Hematopoietic multipotent progenitor cell treated with erythropoietin and hydrocortisone succinate and interleukin-3 and kit ligand, for 15 days (in vitro differentiated cells): Measurements from ENCODE around the gene ABCA7.
A peak's percentile ranks its signal among the peaks of the same experiment; 100 is the strongest.
"Not testable (repeated sequence)": the region's sequence is repeated elsewhere in the genome, so short reads cannot be mapped to it uniquely, and the experiment has no call there.

Experiments used
- DNase-seq: peaks from one replicate; pipeline ENCODE4 v3.0.0-alpha.2; 2015; ENCODE audit warnings: low spot score

ABCA7 gene

DNA sequence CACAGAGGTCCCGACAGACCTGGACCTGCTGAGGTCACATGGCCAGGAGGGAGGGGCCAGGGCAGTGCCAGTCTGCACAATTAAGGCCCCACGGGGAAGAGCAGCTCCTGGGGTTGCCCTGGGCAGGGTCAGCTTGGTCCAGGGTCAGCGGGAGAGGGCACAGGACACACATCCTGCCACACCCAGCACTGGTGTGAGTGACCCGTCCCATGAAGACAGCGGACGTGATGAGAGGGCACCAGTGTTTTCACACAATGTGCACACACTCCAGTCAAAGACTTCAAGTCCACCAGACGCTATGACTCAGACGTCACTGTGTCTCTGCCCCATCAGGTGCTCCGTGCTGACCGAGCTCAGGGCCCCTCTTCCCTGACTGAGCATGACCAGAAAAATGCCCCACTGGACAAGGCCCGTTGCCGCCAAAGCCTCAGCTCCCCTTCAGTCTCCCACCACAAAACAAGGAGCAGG lies 23.2 kb upstream of the ABCA7 start:
- DNase-seq = no peak

DNA sequence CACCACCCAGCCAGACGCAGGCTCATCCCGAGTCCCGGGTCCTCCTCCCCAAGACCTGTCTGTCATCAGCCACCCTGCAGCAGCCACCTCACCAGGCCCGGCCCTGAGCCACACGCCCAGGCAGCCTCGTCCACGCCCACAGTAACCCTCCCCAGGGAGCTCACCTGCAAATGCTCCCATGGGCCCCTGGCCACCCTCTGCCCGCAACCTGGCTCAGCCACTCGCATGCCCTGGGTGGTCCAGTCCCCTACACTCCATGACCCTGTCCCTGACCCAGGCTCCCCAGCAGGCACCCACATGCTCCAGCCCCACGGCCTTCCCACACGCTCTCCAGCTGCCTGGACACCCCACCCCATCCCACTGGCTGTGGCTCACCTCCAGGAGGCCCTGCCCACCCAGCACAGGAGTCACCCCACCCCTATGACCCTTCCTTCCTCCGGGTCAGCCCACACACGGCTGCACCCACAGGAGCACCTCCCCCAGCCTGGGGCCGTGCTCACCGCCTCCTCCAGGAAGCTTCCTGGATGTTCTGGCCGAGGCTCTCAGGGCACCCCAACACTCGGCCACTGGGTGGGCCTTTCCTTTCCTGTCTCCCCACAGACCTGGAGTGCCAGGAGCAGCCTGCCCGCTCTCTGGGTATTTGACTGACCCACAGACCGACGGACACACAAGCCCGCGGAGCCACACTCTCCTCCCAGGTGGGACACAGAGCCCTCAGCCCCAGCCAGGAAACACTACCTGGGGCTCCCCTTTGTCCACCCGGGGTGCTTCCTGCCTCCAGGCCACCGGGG lies 22.6 kb upstream of the ABCA7 start:
- no peak for DNase-seq

DNA sequence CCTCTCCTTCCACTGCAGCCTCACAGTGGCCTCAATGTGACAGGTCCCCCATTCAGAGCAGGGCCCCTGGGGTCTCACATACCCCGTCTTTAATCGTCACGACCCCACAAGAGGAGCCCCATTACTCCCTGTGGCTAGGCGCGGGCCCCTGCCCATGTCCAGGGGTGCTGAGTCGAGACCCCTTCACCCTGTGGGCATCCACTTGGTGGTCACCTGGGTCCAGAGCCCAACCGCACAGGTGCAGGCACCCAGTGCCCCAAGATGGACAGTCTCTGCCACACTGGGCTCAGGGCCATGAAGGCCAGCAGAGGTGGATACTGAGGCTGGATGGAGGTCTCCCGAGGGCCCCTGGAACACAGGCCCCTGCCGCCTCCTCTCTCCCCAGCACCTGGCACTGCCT lies 22.0 kb upstream of the ABCA7 start:
- no peak for DNase-seq

DNA sequence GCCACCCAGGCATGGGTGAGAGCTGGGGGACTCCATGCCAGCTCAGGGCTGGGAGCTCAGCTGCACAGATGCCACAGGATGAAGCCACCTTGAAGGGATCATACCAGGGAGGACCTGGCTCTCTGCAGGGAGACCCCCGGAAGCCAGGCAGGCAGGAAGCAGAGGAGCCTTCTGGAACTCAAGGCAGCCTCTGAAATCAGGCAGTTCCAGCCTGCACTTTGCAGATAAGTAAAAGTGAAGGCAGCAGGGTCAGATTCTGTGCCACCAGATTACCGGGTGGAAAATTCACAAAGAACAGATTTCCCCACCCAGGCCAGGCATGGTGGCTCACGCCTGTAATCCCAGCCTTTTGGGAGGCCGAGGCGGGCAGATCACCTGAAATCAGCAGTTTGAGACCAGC lies 21.5 kb upstream of the ABCA7 start:
- peak; percentile 44 for DNase-seq

DNA sequence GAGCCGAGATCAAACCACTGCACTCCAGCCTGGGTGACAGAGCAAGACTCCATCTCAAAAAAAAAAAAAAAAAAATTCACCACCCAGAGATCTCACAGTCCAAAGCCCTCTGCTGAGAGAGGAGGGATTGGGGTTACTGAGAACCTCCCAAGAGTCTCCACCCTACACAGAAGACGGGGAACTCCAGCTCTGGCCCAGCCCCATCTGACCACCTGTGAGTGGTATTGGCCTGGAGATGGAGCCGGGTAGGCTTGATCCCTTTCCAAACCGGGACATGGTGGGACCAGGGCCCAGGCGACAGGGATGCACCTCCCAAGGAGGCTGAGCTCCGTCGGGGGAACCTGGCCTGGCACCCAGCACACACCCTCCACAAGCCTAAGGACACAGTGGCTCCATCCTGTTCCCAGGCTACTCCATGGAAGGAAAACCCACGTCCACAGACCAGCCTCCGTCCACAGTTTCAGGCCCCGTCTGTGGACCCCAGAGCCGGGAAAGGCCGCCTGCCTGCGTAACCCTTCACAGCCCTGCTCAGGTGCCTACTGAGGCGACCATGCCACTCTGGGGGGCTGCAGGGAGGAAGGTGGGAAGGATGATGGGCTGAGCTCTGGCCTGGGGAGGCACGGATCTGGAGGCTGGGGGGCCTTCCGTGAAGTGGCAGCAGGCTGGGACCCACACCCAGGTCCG lies 20.8 kb upstream of the ABCA7 start:
- DNase-seq = no peak

DNA sequence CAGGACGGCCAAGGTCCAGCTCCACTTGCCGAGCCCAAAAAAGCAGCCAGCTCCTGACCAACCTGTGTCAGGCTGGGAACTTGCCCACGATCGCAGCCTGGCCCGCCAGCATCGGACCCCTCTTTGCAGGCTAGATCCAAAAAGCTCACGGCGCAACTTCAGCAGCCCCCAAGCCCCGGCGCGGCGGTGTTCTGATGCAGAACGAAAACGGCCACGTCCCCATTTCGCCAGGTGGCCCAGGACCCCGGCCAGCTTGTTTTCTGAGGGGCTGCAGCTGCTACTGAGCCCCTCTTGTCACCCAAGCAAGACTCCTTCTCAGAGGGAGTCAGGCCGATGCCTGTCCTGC lies 20.3 kb upstream of the ABCA7 start:
- no peak for DNase-seq

DNA sequence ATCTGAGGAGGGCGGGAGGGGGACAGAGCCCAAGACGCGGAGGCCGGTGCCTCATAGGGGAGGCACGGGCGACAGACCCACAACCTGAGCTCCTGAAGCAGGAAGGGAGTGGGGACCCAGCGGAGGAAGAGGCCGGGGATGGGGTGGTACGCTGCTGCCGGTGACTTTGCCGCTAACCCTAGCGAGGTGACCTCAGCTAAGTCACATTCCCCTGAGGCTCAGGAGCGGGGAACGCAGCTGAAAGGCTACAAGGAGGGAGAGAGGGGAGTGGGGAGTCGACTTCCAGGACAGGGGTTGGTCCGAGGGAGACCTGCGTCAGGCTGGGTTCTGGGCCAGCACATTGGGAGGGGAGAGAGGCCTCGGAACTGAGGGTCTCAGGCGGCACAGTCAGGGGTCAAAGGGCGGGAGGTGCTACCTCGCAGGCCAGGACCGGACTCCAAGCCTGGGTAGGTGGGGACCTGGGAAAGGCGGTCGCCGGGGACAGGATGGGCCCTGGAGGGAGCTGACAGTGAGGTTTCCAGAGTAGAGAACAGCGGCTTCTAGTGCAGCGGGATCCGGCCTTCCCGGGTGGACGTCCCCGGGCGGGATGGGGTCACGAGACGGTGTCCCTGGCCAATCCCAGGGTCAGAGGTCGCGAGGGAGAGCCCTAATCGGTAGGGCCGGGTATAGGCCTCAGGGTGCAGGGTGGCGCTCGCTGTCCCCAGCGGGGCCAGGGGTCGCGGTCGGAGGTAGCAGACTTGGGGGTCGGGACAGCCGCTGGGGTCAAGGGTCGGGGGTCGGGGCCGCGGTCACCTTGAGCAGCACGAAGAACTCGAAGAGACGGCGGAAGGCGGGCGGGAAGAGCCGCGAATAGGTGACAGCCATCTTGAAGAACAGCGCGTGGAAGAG lies 19.7 kb upstream of the ABCA7 start:
- no peak for DNase-seq

DNA sequence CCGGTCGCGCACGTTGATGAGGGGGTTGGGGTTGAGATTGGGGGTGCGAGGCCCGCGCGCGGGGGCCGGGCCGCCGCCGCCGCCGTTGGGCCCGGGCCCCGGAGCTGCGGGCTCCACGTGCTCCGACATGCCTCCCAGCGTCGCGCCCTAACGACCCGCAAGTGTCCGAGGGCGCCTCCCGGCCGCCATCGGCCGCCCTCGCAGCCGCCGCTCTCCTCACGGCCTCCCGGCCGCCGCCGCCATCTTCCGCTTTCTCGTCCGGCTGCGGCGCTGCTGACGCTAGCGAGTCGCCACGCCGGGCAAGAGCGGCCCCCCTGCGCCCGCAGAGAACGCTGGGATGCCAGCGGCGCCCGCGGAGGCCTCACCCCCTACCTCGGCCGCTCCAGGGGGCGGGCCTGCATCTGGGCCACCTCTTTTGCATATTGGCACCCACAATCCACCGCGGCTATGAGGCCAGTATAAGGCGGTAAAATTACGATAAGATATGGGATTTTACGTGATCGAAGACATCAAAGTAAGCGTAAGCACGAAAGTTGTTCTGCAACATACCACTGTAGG lies 19.0 kb upstream of the ABCA7 start, which contains the start of gene TMEM259:
TMEM259 (minus strand) TSS at position 256 of the 558 bp plus-strand sequence; CDS start at position 129, 127 bp downstream.
- peak; percentile 98 for DNase-seq

DNA sequence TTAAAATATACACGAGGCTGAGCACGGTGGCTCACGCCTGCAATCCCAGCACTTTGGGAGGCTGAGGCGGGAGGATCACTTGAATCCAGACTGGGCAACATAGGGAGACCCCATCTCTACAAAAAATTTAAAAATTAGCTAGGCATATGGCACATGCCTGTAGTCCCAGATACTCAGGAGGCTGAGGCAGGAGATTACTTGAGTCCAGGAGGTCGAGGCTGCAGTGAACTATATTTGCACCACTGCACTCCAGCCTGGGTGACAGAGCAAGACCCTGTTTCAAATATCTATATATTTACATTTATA lies 16.1 kb upstream of the ABCA7 start:
- not testable (repeated sequence) for DNase-seq

DNA sequence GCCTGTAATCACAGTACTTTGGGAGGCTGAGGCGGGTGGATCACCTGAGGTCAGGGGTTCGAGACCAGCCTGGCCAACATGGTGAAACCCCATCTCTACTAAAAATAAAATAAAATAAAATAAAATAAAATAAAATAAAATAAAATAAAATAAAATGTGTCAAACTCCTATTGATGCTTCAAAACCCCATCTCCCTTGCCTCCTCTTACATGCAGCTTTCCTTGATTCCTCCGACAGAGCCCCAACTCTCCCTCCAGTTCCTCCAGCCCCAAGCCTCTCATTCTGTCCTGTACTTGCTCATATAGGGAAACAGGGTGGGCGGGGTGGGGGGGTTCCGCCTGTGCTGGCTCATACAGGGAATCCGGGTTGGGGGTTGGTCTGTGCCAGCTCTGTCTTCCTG lies 14.8 kb upstream of the ABCA7 start:
- not testable (repeated sequence) for DNase-seq

DNA sequence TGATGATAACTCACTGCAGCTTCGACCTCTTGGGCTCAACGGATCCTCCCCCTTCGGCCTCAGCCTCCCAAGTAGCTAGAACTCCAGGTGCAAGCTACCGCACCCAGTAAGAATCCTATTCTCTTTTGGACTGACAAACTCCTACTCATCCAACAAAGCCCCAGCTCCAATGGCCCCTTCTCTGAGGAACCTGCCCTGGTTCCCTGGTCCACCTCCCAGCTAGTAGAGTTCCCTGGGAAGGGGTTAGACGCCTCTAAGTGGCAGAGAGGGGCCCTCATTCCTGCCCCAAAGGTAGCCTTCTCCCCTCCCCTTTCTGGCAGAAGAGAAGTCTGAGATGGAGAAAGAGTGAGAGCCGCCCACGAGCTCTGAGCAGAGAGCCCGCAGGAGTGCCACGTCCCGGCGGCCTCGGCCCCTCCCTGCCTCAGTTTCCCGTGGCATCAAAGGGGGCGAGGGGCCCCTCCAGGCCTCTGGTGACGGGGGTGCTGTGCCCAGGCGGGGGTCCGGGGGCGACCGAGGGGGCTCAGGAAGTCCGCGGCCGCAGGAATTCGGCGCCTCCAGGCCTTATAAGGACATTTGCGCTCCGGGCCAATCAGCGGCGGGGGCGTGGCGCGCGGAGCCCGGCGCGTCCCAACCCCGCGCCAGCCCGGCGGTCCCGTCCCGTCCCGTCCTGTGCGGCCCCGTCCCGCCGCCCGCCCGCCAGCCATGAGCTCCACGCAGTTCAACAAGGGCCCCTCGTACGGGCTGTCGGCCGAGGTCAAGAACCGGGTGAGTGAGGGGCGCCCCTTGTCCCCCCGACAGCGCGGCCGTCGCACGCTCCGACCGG lies 13.7 kb upstream of the ABCA7 start, which contains the start of gene CNN2:
CNN2 (plus strand) TSS at position 649 of the 823 bp plus-strand sequence; CDS start at position 703, 54 bp downstream.
- peak; percentile 56 for DNase-seq

DNA sequence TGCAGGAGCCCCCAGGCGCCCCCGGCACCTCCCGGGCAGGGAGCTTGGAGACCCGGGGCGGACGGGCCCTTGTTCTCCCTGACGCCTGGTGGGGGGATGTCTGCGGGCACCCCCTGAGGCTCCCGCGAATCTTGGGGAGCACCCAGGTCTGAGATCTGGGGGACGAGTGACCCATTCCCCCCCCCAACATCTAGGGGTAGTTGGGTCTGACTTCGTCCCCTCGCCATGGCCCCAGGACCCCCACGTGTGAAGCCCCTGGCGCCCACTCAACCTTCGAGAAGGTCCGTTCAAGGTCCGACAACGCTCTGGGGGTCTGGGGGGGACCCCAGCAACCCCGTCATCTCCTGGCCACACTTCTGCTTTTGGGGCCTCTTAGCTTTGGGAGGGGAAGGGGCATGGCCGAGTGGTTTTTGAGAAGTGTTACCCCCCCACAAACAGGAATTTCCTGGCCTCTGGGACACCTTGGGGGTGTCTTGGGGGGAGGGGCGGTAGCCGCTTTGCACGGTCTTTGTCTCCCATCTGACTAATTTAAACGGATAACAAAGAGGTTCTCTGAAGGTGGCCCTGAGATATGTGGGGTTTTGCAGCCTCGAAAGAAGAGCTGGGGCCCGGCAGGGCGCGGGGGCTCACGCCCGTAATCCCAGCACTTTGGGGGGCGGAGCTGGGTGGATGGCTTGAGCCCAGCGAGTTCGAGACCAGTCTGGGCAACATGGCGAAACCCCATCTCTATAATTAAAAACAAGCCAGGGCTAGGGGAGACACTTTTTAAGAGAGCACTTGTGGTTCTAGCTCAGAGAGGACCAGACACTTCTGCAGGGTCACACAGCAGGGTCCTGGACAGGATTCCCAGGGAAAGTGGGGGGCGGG lies 12.9 kb upstream of the ABCA7 start:
- no peak for DNase-seq

DNA sequence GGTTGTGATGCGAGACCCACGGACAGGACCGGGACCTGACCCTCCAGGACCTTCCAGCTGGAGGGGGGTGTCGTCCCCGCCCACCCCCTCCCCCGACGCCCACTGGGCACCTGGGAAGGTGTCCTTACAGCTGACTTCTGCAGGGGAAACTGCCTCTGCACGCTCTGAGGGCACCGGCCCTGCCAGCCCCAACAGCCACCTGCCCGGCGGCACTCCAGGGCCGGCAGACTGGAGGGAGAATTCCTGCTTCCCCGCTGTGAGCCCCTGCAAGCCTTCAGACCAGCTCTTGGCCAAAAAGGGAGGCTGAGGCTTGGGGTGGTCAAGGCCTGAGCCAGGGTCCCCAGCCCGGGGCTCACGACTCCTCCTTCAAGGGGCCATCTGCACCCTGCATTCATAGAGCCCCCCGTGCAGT lies 12.3 kb upstream of the ABCA7 start:
- no peak for DNase-seq

DNA sequence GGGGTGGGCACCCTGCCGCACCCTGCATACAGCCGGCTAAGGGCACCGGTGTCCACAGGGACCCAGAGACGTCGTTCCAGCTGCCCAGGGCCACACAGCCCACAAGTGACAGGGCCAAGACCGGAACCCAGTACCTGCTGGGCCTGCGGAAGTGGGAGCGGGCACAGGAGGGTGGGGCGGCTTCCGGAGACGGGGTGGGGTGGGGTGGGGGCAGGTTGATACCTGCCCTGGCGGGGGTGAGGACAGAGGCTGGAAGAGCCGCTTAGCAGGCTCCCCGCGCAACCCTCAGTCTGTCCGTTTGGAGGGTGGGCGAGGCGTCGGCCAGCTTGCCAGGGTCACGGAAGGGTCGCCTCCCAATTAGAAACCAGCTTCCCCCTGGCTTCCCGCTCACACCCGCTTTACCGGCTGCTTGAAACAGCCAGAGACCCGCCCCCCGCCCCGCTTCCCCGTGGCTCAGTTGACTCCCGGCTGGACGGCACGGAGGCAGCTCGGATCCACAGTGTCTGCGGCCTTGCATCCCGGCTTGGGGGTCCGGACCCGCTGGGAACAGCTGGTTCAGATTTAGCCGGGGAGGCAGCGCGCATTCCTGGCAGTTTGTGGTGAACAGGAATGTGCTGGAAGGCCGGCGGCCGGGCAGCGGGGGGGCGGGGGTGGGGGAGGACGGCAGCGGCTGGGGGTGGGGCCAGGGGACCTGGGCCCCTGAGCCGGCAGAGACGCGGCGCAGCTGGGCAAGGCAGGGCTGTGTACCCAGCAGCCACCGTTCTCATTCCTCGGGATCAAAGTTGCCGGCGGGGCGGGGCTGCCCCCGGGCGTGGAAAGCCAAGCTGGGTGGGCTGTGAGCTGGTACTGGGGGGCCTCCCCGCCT lies 11.6 kb upstream of the ABCA7 start:
- no peak for DNase-seq

DNA sequence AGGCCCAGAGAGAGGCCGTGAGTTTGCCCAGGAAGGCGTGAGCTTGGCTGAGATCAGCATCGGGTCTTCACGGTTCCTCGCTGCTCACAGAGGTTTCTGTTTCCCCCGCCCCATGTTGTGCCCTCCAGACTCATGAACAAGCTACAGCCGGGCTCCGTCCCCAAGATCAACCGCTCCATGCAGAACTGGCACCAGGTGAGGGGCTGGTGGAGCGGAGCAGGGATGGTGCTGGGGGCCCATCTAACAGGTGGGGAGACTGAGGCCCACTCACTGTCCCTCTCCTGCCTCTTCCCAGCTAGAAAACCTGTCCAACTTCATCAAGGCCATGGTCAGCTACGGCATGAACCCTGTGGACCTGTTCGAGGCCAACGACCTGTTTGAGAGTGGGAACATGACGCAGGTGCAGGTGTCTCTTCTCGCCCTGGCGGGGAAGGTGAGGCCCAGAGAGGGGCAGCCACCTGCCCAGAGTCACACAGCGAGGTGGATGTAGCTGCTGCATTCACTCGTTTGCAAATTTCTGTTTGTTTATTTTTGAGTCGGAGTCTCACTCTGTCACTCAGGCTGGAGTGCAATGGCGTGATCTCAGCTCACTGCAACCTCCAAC lies 7.5 kb upstream of the ABCA7 start:
- DNase-seq = no peak

DNA sequence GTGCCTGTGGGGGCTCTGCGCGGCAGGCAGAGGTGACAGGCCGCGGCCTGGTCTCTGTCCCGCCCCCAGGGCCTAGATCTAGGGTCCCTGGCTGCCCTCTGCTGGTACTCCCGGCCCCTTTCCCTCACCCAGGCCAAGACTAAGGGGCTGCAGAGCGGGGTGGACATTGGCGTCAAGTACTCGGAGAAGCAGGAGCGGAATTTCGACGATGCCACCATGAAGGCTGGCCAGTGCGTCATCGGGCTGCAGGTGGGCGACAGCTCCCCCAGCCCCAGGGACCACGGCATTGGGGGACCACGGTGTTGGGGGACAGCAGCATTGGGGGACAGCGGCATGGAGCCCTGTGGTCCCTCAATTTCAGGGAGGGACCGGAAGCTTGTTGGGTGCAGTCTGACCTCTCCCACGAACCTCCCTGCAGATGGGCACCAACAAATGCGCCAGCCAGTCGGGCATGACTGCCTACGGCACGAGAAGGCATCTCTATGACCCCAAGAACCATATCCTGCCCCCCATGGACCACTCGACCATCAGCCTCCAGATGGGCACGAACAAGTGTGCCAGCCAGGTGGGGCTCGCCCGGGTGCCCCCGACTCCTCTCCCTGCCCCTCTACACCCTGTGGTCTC lies 3.8 kb upstream of the ABCA7 start:
- DNase-seq = no peak

DNA sequence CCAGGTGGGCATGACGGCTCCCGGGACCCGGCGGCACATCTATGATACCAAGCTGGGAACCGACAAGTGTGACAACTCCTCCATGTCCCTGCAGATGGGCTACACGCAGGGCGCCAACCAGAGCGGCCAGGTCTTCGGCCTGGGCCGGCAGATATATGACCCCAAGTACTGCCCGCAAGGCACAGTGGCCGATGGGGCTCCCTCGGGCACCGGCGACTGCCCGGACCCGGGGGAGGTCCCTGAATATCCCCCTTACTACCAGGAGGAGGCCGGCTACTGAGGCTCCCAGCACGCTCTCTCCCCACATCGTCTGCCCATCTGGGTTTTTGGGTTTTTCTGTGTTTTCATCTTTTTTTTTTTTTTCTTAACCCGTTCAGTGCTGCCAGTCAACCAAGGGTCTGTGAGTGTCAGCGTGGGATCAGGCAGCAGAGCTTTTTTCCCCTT lies 2.3 kb upstream of the ABCA7 start:
- DNase-seq = no peak

DNA sequence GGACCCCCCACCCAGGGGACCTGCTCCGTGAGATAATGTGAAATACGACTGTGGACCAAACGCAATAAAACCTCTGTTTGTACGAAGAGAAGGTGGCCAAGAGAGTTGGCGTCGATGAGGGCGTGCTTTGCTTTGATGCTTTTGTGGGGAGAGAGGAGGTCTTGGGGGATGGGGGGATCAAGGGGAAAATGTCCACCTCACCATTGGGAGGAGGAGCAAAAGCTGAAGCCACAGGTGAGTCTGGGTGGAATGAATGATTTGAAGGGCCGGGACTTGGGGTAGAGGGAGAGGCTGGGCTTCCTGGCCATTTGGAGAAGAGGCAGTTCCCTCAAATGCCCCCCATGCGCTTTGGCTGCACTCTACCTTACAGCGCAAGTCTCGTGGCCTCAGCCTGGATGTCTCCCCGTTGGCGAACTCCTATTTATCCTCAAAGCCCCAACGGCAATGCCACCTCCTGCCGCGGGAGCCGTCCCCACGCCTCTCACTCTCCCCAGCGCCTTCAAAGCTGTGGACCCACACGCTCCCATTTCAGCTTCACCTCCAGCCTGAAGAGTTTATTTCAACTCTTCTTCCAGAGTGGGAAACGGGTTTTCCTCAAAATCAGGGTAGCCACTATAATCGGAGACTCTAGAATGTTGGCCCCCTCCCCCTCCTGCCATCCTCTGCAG lies 795 bp upstream of the ABCA7 start:
- no peak for DNase-seq
